Nephron progenitor cell (in vitro differentiated cells): ENCODE data around the gene MYO5A.
A peak's percentile ranks its signal among the peaks of the same experiment; 100 is the strongest.
"Not testable (repeated sequence)": the region's sequence is repeated elsewhere in the genome, so short reads cannot be mapped to it uniquely, and the experiment has no call there.

ENCODE experiments used
- DNase-seq: peaks from one replicate; pipeline ENCODE4 v3.0.0; 2021
- H3K27ac Mint-ChIP-seq: 2 replicates; pipeline ENCODE4 v1.8.0; 2021; ENCODE audit warnings: mild to moderate bottlenecking, moderate library complexity, mixed read lengths
- H3K27me3 Mint-ChIP-seq: 2 replicates; pipeline ENCODE4 v1.8.0; 2021; ENCODE audit warnings: mild to moderate bottlenecking, low read depth, mixed read lengths; ENCODE audit not compliant: poor library complexity
- H3K36me3 Mint-ChIP-seq: 2 replicates; pipeline ENCODE4 v1.8.0; 2021; ENCODE audit warnings: low read depth, mixed read lengths
- H3K4me1 Mint-ChIP-seq: 2 replicates; pipeline ENCODE4 v1.8.0; 2021; ENCODE audit warnings: mixed read lengths
- H3K4me3 Mint-ChIP-seq: 2 replicates; pipeline ENCODE4 v1.8.0; 2021; ENCODE audit warnings: mild to moderate bottlenecking, moderate library complexity, mixed read lengths
- H3K9me3 Mint-ChIP-seq: 2 replicates; pipeline ENCODE4 v1.8.0; 2021; ENCODE audit warnings: mild to moderate bottlenecking, moderate library complexity, mixed read lengths
- CTCF ChIP-seq: fragments of 200-600 bp; sonication (generic); IDR thresholded peaks from 2 replicates; pipeline ENCODE4 v1.5.0; 2021; ENCODE audit warnings: antibody characterized with exemption

The MYO5A gene

GRCh38 chr15:52290800-52291199, 237.9 kb downstream of the MYO5A start:
- no peak for TF ChIP-seq CTCF
- Mint-ChIP-seq H3K27ac (peak overlapping the region; percentile 3), H3K36me3 (peaks cover 6% of the 10 kb centered on the region), H3K27me3 (peaks cover 42% of the 10 kb centered on the region), H3K4me3 (no peak overlapping the region), H3K9me3 (peaks cover 9% of the 10 kb centered on the region), H3K4me1 (peaks cover 40% of the 10 kb centered on the region)
- no peak for DNase-seq

- TF ChIP-seq CTCF, result no peak
- H3K27me3 Mint-ChIP-seq, result peaks cover 41% of the 10 kb centered on the region
- DNase-seq, result no peak
- peaks cover 13% of the 10 kb centered on the region for H3K9me3 Mint-ChIP-seq
- H3K4me3 Mint-ChIP-seq, result no peak overlapping the region
- peaks cover 40% of the 10 kb centered on the region for H3K4me1 Mint-ChIP-seq
- peaks cover 6% of the 10 kb centered on the region for H3K36me3 Mint-ChIP-seq
- H3K27ac Mint-ChIP-seq, result peak overlapping the region; percentile 3
These were observed 238.4 kb downstream of the MYO5A start for GRCh38 chr15:52290329-52290728.

- Mint-ChIP-seq H3K27me3 (peaks cover 37% of the 10 kb centered on the region), H3K36me3 (peaks cover 7% of the 10 kb centered on the region), H3K27ac (no peak overlapping the region), H3K4me3 (no peak overlapping the region), H3K4me1 (peaks cover 40% of the 10 kb centered on the region), H3K9me3 (peaks cover 14% of the 10 kb centered on the region)
- no peak for TF ChIP-seq CTCF
- no peak for DNase-seq
These were observed 239.0 kb downstream of the MYO5A start for GRCh38 chr15:52289629-52290081.

- Mint-ChIP-seq H3K4me3 (no peak overlapping the region), H3K36me3 (peaks cover 11% of the 10 kb centered on the region), H3K4me1 (peaks cover 40% of the 10 kb centered on the region), H3K9me3 (peaks cover 21% of the 10 kb centered on the region), H3K27me3 (peaks cover 30% of the 10 kb centered on the region), H3K27ac (no peak overlapping the region)
- TF ChIP-seq CTCF, result no peak
- DNase-seq, result no peak
These were observed 239.7 kb downstream of the MYO5A start for GRCh38 chr15:52288986-52289385.

- no peak for DNase-seq
- peaks cover 22% of the 10 kb centered on the region for H3K9me3 Mint-ChIP-seq
- peaks cover 23% of the 10 kb centered on the region for H3K27me3 Mint-ChIP-seq
- TF ChIP-seq CTCF, result no peak
- peaks cover 11% of the 10 kb centered on the region for H3K36me3 Mint-ChIP-seq
- no peak overlapping the region for H3K4me3 Mint-ChIP-seq
- peaks cover 40% of the 10 kb centered on the region for H3K4me1 Mint-ChIP-seq
- peak overlapping the region; percentile 83 for H3K27ac Mint-ChIP-seq
These were observed 240.4 kb downstream of the MYO5A start for GRCh38 chr15:52288051-52288942.

GRCh38 chr15:52287114-52287513, 241.6 kb downstream of the MYO5A start:
- H3K27ac Mint-ChIP-seq, result peak overlapping the region; percentile 48
- DNase-seq, result no peak
- TF ChIP-seq CTCF, result no peak
- H3K9me3 Mint-ChIP-seq, result peaks cover 22% of the 10 kb centered on the region
- peaks cover 44% of the 10 kb centered on the region for H3K4me1 Mint-ChIP-seq
- no peak overlapping the region for H3K4me3 Mint-ChIP-seq
- peaks cover 11% of the 10 kb centered on the region for H3K36me3 Mint-ChIP-seq
- H3K27me3 Mint-ChIP-seq, result peaks cover 14% of the 10 kb centered on the region

GRCh38 chr15:52285941-52286340, 242.7 kb downstream of the MYO5A start:
- peaks cover 22% of the 10 kb centered on the region for H3K9me3 Mint-ChIP-seq
- H3K36me3 Mint-ChIP-seq, result peaks cover 11% of the 10 kb centered on the region
- H3K4me1 Mint-ChIP-seq, result peaks cover 54% of the 10 kb centered on the region
- H3K27ac Mint-ChIP-seq, DNase-seq, H3K27me3 Mint-ChIP-seq, H3K4me3 Mint-ChIP-seq: not testable (repeated sequence)
